ENCODE results near the gene LINC01488. TPM values are rescaled to one million over a fixed set of nuclear protein-coding genes. Genes with fewer than 3 reads are reported as not detected.

LINC01488 gene
- total RNA-seq, 1 donor from 2014 or later = not detected

GRCh38 chr11:69436041-69436982, 45.2 kb upstream of the LINC01488 start:
- Histone ChIP-seq H3K27ac (ENCODE audit: low read depth, low read length) (no peak overlapping the region), H3K9me3 (ENCODE audit: insufficient read depth, low read depth, low read length) (no peaks in the 10 kb centered on the region), H2AFZ (ENCODE audit: low read depth, low read length) (no peak overlapping the region), H3K4me1 (ENCODE audit: insufficient read depth, low read length) (peaks cover 18% of the 10 kb centered on the region), H3K79me2 (ENCODE audit: insufficient read depth, low read length) (no peaks in the 10 kb centered on the region), H3K4me3 (ENCODE audit: insufficient read depth, low read depth, low read length) (no peak overlapping the region), H3K9ac (ENCODE audit: low read length) (no peak overlapping the region), H3K27me3 (ENCODE audit: insufficient read depth, low read length) (no peaks in the 10 kb centered on the region), H3K36me3 (ENCODE audit: insufficient read depth, low read length) (no peaks in the 10 kb centered on the region), H3K4me2 (ENCODE audit: low read length) (no peak overlapping the region), H4K20me1 (ENCODE audit: insufficient read depth, low read length) (no peaks in the 10 kb centered on the region)
- Mint-ChIP-seq H3K27me3 (ENCODE audit: low read depth, unreplicated experiment) (peaks cover 28% of the 10 kb centered on the region), H3K27ac (ENCODE audit: unreplicated experiment) (peak overlapping the region; percentile 95), H3K4me1 (ENCODE audit: low read depth, unreplicated experiment) (peaks cover 12% of the 10 kb centered on the region), H3K9me3 (ENCODE audit: unreplicated experiment) (peaks cover 7% of the 10 kb centered on the region), H3K4me3 (ENCODE audit: unreplicated experiment) (no peak overlapping the region), H3K36me3 (ENCODE audit: low read depth, unreplicated experiment) (peaks cover 2% of the 10 kb centered on the region)
- TF ChIP-seq CTCF (IDR thresholded peaks at IDR 0.05; ENCODE audit: insufficient read depth, low read depth, low read length) = no peak
- TF ChIP-seq EZH2 (IDR thresholded peaks at IDR 0.05; ENCODE audit: insufficient read depth, low read length) = no peak
- no peak for FAIRE-seq
- DNase-seq (ENCODE audit: low read depth) = no peak

- H3K4me1 ChIP-seq (ENCODE audit: insufficient read depth, low read length) = peaks cover 22% of the 10 kb centered on the region
- no peak overlapping the region for H3K27ac ChIP-seq (ENCODE audit: low read depth, low read length)
- no peaks in the 10 kb centered on the region for H4K20me1 ChIP-seq (ENCODE audit: insufficient read depth, low read length)
- H2AFZ ChIP-seq (ENCODE audit: low read depth, low read length) = peak overlapping the region; percentile 72
- H3K4me1 Mint-ChIP-seq (ENCODE audit: low read depth, unreplicated experiment) = peaks cover 17% of the 10 kb centered on the region
- H3K36me3 Mint-ChIP-seq (ENCODE audit: low read depth, unreplicated experiment) = peaks cover 2% of the 10 kb centered on the region
- DNase-seq (ENCODE audit: low read depth) (peak; percentile 57), FAIRE-seq (no peak)
- peak overlapping the region; percentile 57 for H3K4me2 ChIP-seq (ENCODE audit: low read length)
- H3K4me3 Mint-ChIP-seq (ENCODE audit: unreplicated experiment) = no peak overlapping the region
- H3K79me2 ChIP-seq (ENCODE audit: insufficient read depth, low read length) = no peaks in the 10 kb centered on the region
- H3K9ac ChIP-seq (ENCODE audit: low read length) = peak overlapping the region; percentile 68
- peak overlapping the region; percentile 95 for H3K27ac Mint-ChIP-seq (ENCODE audit: unreplicated experiment)
- no peaks in the 10 kb centered on the region for H3K36me3 ChIP-seq (ENCODE audit: insufficient read depth, low read length)
- peaks cover 7% of the 10 kb centered on the region for H3K9me3 Mint-ChIP-seq (ENCODE audit: unreplicated experiment)
- no peak overlapping the region for H3K4me3 ChIP-seq (ENCODE audit: insufficient read depth, low read depth, low read length)
- H3K9me3 ChIP-seq (ENCODE audit: insufficient read depth, low read depth, low read length) = no peaks in the 10 kb centered on the region
- TF ChIP-seq CTCF (IDR thresholded peaks at IDR 0.05; ENCODE audit: insufficient read depth, low read depth, low read length) (no peak), EZH2 (IDR thresholded peaks at IDR 0.05; ENCODE audit: insufficient read depth, low read length) (no peak)
- no peaks in the 10 kb centered on the region for H3K27me3 ChIP-seq (ENCODE audit: insufficient read depth, low read length)
- H3K27me3 Mint-ChIP-seq (ENCODE audit: low read depth, unreplicated experiment) = peaks cover 28% of the 10 kb centered on the region
Observed at GRCh38 chr11:69437001-69437875, 44.2 kb upstream of the LINC01488 start.
